NCI-H1092 (cell line): Measurements from ENCODE around the gene SKAP1.
A peak's percentile ranks its signal among the peaks of the same experiment; 100 is the strongest.
"Not testable (repeated sequence)": the region's sequence is repeated elsewhere in the genome, so short reads cannot be mapped to it uniquely, and the experiment has no call there.

Experiments used
- DNase-seq: peaks from one replicate; lab custom pipeline; 2025; lab: John Stamatoyannopoulos, UW

SKAP1 gene

DNA sequence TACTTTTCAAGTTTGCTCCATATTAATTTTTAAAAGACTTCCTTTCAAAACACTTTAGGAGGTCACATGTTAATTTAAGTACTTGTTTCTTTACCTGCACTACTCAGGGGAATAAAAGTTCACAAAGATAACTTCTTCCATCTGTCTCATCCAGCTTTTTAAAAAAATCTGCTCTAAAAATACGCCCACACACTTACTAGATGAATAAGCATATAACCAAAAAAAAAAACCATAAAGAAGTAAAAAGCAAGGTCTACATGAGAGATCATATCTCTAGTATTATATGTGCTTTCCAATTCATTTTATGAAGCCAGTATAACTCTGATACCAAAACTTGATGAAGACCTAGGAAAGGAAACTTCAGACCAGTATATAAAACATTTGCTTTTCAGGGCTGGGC lies 17.2 kb downstream of the SKAP1 start:
- no peak for DNase-seq

DNA sequence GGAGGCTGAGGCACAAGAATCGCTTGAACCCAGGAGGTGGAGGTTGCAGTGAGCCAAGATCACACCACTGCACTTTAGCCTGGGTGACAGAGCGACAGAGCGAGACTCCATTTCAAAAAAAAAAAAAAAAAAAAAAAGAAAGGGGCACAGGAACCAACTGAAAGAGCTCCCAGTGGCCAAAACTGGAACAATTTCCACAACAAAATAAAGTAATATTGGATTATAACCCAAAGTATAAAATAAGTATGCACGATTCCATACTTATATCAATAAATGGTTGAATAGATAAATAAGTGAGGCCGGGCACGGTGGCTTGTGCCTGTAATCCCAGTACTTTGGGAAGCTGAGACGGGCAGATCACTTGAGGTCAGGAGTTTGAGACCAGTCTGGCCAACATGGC lies 19.2 kb downstream of the SKAP1 start:
- not testable (repeated sequence) for DNase-seq

DNA sequence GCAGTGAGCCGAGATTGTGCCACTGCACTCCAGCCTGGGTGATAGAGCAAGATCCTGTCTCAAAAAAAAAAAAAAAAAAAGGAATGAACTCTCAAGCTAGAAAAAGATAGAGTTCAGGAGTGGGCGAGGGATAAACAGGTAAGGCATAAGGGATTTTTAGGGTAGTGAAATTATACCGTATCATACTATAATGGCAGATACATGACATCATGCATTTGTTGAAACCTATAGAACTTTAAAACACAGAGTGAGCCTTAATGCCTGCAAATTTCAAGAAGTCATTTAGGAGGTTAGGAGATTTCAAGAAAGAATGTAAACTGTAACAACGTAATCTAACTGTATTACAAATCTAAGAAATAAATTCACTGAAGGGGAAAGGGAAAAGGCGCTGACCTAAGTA lies 20.4 kb downstream of the SKAP1 start:
- no peak for DNase-seq

DNA sequence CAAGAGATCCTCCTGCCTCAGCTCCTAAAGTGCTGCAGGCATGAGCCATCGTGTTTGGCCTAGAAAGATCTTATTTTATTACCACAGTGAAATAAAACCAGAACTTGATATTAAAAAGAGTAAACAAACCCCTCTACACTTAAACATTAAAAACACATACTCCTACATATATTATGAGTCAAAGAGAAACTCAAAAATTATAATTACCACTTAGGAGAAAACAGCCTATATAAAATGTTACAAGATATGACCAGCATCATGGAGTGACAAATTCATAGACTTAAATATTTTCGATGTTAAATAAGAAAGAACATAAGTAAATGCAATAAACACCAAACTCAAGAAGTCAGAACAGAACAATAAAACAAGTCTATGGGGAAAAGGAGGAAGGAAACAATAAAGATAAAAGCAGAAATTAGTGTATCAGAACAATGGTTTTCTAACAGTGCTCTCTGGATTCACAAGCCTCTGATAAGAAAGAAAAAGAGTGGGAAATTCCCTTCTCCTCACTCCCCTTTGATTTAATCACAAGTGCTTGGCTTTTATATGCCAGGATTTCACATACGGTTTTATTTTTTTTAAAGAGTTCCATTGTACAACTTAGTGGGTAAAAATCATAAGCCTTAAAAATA lies 23.0 kb downstream of the SKAP1 start:
- DNase-seq = no peak

DNA sequence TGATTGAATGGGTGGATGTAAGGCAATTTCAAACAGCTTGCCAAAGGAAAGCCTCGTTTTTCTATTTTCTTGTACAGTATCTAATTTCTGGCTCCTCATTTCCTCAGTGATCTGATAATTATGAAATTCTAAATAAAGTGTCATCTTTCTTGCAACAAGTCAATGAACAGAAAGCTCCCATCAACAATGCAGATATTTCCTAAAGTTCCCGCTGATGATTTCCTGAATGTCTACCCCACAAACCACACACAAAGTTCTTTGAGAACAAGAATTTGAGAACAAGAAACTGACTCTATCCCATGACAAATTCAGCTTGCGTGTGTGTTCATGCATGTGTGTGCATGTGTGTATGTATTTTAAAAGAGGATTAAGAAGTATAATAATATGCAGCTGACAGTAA lies 35.2 kb downstream of the SKAP1 start:
- no peak for DNase-seq

DNA sequence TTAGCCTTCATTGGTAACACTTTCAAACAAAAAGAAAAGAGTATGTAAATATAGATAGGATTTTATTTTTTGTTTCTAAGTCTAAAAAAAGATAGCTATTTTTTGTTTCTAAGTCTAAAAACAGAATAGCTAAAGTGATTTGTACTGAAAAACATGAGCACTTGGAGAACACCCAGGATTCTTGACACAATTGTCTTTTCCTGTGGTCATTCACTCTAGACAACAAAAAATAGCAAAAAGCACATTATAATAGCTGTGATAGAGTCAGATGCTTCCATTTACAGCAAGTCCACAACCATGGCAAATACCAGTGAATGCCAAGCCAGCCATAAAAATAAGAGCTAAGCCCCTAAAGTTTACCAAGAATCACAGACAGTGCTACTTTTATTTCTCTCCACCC lies 36.7 kb downstream of the SKAP1 start:
- no peak for DNase-seq

DNA sequence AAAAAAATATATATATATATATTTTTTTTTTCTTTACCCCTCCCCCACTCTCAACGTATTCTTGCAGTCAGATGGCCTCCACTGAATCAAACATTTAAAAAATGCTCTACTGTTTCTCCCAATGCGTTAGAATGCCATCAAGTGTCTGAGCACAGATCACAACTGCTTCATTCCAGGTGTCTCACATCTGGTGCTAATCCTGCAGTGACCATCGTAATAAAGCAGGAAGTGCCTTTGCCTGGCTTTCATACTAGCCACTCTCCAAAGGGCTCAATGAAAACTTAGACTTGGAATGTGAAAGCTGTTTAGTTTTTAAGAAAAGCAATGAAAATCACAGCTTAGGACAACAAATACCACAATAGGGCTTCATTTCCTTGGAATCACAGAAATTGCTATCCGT lies 37.2 kb downstream of the SKAP1 start:
- no peak for DNase-seq

DNA sequence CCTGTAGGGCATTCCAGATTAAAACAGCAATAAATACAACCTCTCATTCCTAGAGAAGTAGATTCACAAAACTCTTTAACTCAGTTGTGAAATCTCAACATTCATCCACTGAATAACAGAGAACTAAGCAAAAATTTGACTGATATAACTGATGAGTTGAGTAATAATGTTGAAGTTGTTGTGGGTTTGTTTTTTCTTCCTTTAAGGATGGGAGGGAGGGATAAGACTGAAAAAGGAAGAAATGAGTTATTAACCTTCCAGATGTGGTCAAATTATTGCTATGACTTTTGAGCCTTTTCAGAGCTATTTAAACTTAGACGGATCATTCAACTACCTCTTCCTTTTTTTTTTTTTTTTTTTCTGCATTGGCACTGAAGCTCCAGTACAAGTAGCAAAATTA lies 38.6 kb downstream of the SKAP1 start:
- DNase-seq = no peak

DNA sequence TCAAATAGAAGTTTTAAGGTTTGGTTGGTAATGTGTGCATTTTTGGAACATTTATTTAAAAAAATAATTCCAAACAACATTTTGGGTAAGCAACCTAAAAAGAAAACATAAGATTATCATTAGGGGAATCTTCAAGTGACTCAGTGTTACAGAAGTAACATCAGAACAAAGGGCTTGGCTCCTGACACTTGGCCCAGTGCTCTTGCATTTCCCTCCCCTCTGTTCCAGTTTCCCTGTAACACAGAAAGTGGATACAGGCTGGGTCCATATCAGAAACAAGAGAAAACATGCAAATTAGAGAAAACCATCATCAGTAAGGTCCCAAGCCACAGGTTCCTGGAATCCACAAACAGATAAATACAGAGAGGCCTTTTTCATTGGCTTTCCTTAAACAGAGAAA lies 40.1 kb downstream of the SKAP1 start:
- DNase-seq = no peak

DNA sequence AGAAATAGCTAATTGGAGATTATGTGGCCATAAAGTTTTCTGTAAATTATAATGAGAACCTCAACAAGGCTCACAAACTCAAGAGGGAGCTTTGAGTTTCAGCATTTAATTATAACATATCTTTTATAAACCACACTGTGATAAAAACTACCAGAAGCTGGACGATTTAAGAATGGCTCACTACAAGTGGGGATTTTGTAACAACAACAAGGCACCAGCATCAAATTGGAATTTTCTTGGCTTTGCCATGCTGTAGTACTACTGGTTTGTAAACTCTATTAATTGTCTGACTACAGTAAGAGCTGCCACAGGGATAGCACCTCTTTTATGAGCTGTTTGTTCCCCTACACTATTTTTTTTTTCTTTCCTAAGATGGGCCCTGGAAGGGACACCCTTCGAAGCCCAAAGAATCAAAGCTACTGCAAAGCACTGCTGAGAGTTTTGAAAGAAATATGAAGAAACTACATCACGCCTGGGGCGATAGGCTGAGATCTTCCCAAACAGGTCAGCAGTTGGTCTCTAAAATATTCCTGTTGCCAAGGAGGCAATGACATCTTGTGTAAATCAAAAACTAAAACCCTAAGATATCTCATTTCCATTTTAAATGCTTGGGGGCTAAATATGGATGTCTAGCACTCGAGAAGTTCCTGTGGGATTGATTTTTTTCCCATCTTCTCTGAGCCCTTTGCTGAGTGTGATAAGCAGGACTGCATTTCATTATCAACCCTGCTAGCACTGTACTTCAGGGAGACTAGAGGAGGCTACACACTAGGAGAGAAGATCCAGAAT lies 40.9 kb downstream of the SKAP1 start:
- no peak for DNase-seq

DNA sequence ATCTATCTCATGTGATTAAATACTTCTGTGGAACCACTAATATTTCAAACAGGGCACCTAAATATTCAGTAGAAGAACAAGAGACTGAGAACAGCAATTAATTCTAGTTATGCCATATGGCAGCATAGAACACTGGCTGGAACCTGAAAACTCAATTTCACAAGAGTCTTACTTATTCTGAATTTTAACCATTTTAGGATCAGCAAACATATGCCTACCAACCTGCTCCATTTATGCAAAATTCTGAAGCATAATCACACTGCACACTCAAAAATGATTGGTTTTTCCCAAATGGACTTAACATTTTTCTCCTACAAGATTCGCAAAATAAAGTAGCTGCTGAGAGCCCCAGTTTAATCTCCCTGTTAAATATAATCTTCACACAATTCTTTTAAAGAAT lies 43.2 kb downstream of the SKAP1 start:
- DNase-seq = no peak

DNA sequence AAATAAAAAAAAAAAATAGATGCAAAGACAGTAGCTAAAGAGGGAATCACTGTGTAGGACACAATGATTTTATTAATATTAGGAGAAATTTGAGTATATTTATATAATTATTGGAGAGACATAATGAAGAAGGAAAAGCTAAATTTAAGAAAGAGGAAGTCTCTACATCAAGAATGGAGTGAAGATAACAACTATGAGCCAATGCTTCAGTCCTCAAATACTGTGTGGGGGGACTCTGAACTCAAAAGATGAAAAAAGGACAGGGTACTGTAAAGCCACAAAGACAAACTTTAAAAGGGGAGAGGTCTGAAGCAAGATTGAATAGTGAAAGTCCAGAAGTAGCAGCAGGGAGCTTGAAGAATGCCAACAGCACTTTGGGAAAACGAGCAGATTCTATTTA lies 44.7 kb downstream of the SKAP1 start:
- DNase-seq = no peak

DNA sequence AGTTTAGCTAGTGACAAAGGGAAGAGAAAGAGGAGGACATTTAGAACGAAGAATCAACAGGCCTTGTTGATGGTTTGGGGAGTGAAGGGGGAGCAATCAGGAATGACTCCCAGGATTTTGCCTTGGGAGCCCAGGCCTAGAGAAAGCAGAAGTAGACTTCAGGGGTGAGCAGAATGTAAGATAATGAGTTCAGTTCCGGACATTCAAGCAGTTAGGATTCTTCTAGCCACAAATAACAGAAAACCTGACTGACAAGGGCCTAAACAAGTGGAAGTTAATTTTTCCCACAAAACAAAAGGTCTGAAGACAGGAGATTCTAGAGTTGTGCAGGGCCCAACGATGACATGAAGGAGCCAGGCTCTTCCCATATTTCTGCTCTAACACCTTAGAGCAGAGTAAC lies 45.9 kb downstream of the SKAP1 start:
- DNase-seq = no peak

DNA sequence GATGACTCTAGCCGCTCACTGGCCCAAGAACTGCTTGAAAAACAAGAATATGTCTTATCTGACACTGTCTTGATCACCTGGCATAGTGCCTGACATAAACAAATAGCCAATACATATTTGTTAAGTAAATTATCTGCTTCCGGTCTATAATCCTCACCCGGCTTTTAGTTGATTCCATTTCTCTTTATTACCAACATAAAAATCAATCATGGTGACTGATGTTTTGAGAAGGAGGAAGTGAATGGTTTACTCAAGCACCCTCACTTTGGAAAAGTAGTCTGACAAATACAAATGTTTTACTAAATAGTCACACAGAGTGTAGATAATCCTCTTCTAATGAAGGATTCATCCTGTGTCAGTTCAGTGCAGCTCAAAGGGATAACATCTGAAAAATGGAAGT lies 47.0 kb downstream of the SKAP1 start:
- no peak for DNase-seq

DNA sequence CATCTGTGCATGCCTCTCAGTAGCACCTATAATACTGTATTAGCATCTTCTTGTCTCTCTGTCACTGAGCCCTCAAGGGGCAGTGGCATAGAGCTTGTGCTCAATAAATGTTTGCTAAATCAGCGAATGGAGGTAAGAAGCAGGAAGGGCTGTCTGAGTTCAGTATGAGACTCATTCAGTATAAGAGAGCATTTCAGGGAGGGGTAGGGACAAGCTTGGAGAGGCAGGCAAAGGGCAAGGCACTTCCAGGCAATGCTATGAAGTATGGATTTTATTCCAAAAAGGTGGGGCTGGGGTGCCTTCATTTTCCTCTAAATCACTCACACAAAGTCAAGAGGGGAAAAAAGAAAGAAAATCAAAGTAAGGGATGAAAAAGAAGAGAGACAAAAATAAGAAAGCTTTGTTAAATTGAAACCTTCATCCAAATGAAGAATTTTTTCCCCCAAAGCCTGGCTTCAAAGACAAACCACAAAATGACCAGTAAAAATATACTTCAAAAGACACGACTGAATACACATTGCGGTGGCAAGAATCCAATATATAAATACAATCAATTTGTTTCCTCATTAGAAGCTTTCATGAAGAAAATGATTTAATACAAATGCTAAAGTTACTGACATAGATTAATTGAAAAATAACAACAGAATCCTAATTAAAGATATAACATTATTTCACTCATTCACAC lies 51.2 kb downstream of the SKAP1 start:
- DNase-seq = no peak

DNA sequence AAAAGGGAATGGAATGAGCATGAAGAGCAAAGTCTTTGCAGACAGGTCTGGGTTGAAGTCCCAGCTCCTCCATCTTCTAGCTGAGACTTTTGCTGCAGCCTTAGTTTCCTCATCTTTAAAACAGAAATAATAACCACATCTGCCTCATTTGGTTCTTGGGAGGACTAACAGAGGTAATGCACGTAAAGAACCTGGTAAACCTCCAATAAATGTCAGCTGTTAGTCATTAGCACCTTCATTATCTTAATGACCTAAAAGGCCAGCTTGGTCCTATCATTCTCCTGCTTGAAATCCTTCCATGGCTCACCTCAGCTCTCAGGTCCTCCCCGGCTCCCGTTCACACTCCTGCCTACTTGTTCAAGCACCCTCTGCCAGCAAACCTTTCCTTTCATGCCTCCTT lies 51.8 kb downstream of the SKAP1 start:
- DNase-seq = no peak

DNA sequence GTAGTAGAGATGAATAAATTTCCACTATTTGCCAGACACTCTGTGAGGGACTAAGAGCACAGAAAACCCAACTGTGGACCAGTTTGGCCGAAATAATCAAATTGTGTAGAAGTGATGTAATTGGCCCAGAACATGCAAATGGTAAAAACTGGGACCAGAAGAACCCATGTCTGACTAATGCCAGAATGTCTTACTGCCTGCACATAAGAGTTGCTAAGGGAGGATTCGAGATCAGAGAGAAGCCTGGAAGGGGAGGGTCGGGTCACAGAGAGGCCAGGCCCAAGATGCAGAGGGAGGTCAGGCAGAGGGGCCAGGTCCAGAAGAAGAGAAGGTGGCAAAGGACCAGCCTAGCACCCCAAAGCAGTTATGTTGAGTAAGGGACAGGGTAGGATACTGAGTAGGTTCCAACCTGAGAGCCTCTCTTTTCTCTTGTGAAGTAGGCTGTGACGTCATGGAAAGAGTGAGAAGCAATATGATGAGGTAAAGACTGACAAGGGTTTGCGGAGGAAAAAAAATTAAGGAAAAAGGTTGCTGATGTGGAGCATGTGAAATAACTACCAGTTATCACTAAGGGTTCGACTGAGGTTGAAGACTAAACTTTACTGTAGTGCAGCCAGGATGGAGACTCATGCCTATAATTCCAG lies 53.2 kb downstream of the SKAP1 start:
- no peak for DNase-seq

DNA sequence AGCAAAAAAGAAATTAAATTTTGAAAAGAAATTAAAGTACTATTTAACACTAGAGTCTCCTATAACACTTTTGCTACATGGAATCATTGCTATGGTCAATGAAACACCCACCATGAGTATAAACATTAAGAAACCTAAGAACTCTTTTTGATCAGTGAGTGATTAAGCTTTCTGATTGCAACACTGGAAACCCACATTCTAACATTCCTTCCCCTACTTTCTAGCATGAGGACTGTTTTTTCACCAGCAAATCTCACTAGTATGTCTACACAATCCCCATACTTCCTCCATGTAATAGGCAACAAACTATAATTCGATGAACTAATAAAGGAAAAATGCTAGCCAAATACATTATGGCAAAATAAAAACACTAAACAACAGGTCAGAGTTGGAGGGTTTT lies 54.7 kb downstream of the SKAP1 start:
- DNase-seq = no peak

DNA sequence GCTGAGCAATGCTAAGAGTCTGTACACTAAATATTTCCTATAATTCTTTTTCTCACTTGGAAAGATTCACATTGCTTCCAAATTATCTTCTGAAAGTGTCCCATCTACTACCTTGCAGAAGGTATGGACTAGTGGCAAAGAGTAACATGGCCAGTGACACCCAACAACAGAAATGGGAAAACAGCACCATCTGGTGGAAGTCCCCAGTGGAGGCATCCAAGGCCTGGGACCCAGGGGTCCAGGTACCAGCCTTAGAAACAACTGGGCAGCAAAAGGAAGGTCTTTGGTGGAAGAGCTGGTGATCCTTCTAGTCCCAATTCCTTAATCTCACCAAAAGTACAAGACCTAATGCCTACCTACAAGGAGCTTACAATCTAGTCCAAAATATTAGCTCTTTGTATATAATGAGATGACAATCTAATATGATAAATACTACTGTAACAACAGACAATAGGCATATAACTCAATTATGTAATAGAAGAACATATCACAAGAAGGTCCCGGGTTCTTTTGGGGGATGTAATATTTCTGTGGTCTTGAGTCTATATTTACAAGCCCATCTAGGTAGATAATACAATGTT lies 55.3 kb downstream of the SKAP1 start:
- DNase-seq = peak; percentile 31

DNA sequence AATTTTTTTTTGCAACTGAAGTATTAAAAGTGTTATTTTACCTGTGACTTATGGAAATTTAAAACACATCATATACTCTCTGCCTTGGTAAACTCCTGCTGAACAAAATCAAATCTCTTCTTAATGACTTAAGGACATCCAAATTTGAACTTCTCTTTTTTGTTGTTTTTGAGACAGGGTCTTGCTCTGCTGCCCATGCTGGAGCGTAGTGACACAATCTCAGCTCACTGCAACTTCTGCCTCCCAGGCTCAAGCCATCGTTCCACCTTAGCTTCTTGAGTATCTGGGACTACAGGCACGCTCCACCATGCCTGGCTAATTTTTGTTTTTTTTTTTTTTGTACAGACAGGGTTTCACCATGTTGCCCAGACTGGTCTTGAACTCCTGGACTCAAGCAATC lies 56.1 kb downstream of the SKAP1 start:
- DNase-seq = no peak

DNA sequence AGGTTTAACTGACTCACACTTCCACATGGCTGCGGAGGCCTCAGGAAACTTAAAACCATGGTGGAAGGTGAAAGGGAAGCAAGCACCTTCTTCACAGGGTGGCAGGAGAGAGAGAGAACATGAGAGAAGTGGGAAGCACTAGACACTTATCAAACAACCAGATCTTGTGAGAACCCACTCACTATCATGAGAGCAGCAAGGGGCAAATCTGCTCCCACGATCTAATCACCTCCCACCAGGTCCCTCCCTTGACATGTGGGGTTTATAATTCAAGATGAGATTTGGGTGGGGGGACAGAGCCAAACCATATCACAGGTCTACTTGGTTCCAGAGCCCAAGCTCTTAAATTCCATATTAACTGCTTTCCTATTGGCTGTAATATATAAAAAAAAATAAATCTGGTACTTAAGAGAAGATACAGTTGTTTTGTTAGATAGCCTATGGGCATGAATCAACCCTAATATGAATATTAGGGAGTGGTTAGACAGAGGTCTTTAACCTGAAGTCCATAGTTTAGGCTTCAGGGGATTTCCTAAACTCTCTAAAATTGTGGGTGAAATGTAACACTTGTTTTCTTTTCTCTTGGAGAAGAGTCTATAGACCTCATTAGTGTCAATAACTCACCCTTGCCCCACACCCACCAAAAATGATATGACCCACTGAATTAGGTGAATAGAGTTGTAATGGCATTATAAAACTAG lies 56.7 kb downstream of the SKAP1 start:
- DNase-seq = no peak

DNA sequence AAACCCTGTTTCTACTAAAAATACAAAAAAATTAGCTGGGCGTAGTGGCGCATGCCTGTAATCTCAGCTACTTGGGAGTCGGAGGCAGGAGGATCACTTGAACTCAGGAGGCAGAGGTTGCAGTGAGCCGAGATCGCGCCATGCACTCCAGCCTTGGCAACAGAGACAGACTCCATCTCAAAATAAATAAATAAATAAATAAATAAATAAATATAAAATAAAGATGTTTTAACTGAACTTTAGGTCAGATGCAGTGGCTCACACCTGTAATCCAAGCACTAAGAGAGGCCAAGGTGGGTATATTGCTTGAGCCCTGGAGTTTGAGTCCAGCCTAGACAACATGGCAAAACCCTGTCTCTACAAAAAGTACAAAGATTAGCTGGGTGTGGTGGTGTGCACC lies 61.0 kb downstream of the SKAP1 start:
- DNase-seq = not testable (repeated sequence)
